MM.1S (cell line): ENCODE data around the gene ATXN2L.

Source experiments
- DNase-seq: peaks from one replicate; pipeline ENCODE4 v3.0.0-alpha.2; 2015
- H2AFZ ChIP-seq: fragments of 300-600 bp; sonication (generic); 2 replicates; pipeline ENCODE4 v1.6.0; 2016; ENCODE audit warnings: antibody characterized with exemption, low read length
- H3F3A ChIP-seq: fragments of 300-600 bp; sonication (generic); 2 replicates; pipeline ENCODE4 v1.6.1; 2016; ENCODE audit warnings: mild to moderate bottlenecking, antibody characterized with exemption, low read length, moderate library complexity, mixed read lengths; ENCODE audit not compliant: insufficient read depth
- H3K27ac ChIP-seq: fragments of 300-600 bp; sonication (generic); 2 replicates; pipeline ENCODE4 v1.5.1; 2016; ENCODE audit warnings: mild to moderate bottlenecking, low read length
- H3K27me3 ChIP-seq: fragments of 300-600 bp; sonication (generic); replicated peaks from 2 replicates; pipeline ENCODE4 v1.6.0; 2016; ENCODE audit warnings: low read length; ENCODE audit not compliant: insufficient read depth
- H3K36me3 ChIP-seq: fragments of 300-600 bp; sonication (generic); replicated peaks from 2 replicates; pipeline ENCODE4 v1.6.1; 2016; ENCODE audit warnings: mild to moderate bottlenecking, low read length, mixed read lengths; ENCODE audit not compliant: insufficient read depth
- H3K4me1 ChIP-seq: fragments of 300-600 bp; sonication (generic); 2 replicates; pipeline ENCODE4 v1.6.1; 2016; ENCODE audit warnings: low read length, mixed read lengths
- H3K4me2 ChIP-seq: fragments of 300-600 bp; sonication (generic); 2 replicates; pipeline ENCODE4 v1.6.0; 2016; ENCODE audit warnings: low read depth, low read length
- H3K4me3 ChIP-seq: fragments of 300-600 bp; sonication (generic); 2 replicates; pipeline ENCODE4 v1.5.1; 2016; ENCODE audit warnings: low read length, mixed read lengths
- H3K79me2 ChIP-seq: fragments of 300-600 bp; sonication (generic); 2 replicates; pipeline ENCODE4 v1.6.1; 2016; ENCODE audit warnings: mixed run types, low read length, mixed read lengths
- H3K9ac ChIP-seq: fragments of 300-600 bp; sonication (generic); 2 replicates; pipeline ENCODE4 v1.6.1; 2016; ENCODE audit warnings: low read length, mixed read lengths
- H3K9me2 ChIP-seq: fragments of 300-600 bp; sonication (generic); replicated peaks from 2 replicates; pipeline ENCODE4 v1.6.1; 2016; ENCODE audit warnings: mild to moderate bottlenecking, low read length, mixed read lengths; ENCODE audit not compliant: insufficient read depth
- H3K9me3 ChIP-seq: fragments of 300-600 bp; sonication (generic); replicated peaks from 2 replicates; pipeline ENCODE4 v1.6.1; 2016; ENCODE audit warnings: mild to moderate bottlenecking, low read length, mixed read lengths; ENCODE audit not compliant: insufficient read depth
- H4K20me1 ChIP-seq: fragments of 300-600 bp; sonication (generic); 2 replicates; pipeline ENCODE4 v1.6.1; 2016; ENCODE audit warnings: mild to moderate bottlenecking, low read length, moderate library complexity, mixed read lengths; ENCODE audit not compliant: insufficient read depth
- CTCF ChIP-seq: fragments of 300-600 bp; sonication (generic); IDR thresholded peaks from 2 replicates; pipeline ENCODE4 v1.5.1; 2016; ENCODE audit warnings: antibody characterized with exemption, low read length, mixed read lengths
- EZH2 ChIP-seq: fragments of 300-600 bp; sonication (generic); optimal IDR thresholded peaks from 2 replicates; pipeline ENCODE3; 2017; ENCODE audit warnings: low read depth, mild to moderate bottlenecking, antibody characterized with exemption, low read length, mixed read lengths
- EZH2phosphoT487 ChIP-seq: fragments of 300-600 bp; sonication (generic); IDR thresholded peaks from 2 replicates; pipeline ENCODE4 v1.6.1; 2018; ENCODE audit warnings: antibody characterized with exemption, low read length

The ATXN2L gene

GRCh38 chr16:28830531-28830930, 7.7 kb downstream of the ATXN2L start:
- Histone ChIP-seq H3K27ac (no peak overlapping the region), H3K4me3 (no peak overlapping the region), H3K9ac (no peak overlapping the region), H3K36me3 (peaks cover 63% of the 10 kb centered on the region), H3K79me2 (peaks cover 87% of the 10 kb centered on the region), H3K4me1 (no peaks in the 10 kb centered on the region), H3K27me3 (no peaks in the 10 kb centered on the region), H3K4me2 (no peak overlapping the region), H2AFZ (no peak overlapping the region), H3K9me3 (no peaks in the 10 kb centered on the region), H3K9me2 (no peaks in the 10 kb centered on the region), H3F3A (no peaks in the 10 kb centered on the region), H4K20me1 (peaks cover 6% of the 10 kb centered on the region; the same call in 1 of the 2 replicates)
- TF ChIP-seq EZH2phosphoT487, result no peak
- no peak for TF ChIP-seq CTCF
- TF ChIP-seq EZH2, result no peak
- DNase-seq, result no peak

- H4K20me1 ChIP-seq, result peaks cover 8% of the 10 kb centered on the region; the same call in 1 of the 2 replicates
- H3K79me2 ChIP-seq, result peaks cover 49% of the 10 kb centered on the region
- no peak overlapping the region for H3K27ac ChIP-seq
- H3K4me1 ChIP-seq, result no peaks in the 10 kb centered on the region
- H3K4me3 ChIP-seq, result no peak overlapping the region
- no peak overlapping the region for H3K4me2 ChIP-seq
- peaks cover 18% of the 10 kb centered on the region for H3F3A ChIP-seq
- no peak for TF ChIP-seq CTCF
- TF ChIP-seq EZH2, result no peak
- no peak for TF ChIP-seq EZH2phosphoT487
- H3K9me3 ChIP-seq, result no peaks in the 10 kb centered on the region
- peaks cover 44% of the 10 kb centered on the region for H3K36me3 ChIP-seq
- no peak overlapping the region for H3K9ac ChIP-seq
- no peaks in the 10 kb centered on the region for H3K9me2 ChIP-seq
- no peak for DNase-seq
- H3K27me3 ChIP-seq, result no peaks in the 10 kb centered on the region
- no peak overlapping the region for H2AFZ ChIP-seq
These were observed 11.6 kb downstream of the ATXN2L start for GRCh38 chr16:28834349-28834748.

GRCh38 chr16:28834873-28835863, 12.4 kb downstream of the ATXN2L start:
- H3K9me2 ChIP-seq, result no peaks in the 10 kb centered on the region
- peaks cover 36% of the 10 kb centered on the region for H3K36me3 ChIP-seq
- H3K4me3 ChIP-seq, result no peak overlapping the region
- no peak for DNase-seq
- peaks cover 41% of the 10 kb centered on the region for H3K79me2 ChIP-seq
- H4K20me1 ChIP-seq, result peaks cover 8% of the 10 kb centered on the region; the same call in 1 of the 2 replicates
- H2AFZ ChIP-seq, result no peak overlapping the region
- no peak overlapping the region for H3K9ac ChIP-seq
- H3K9me3 ChIP-seq, result no peaks in the 10 kb centered on the region
- H3K27ac ChIP-seq, result no peak overlapping the region
- H3K4me2 ChIP-seq, result no peak overlapping the region
- H3F3A ChIP-seq, result peaks cover 18% of the 10 kb centered on the region
- no peak for TF ChIP-seq EZH2
- no peak for TF ChIP-seq CTCF
- TF ChIP-seq EZH2phosphoT487, result no peak
- H3K4me1 ChIP-seq, result no peaks in the 10 kb centered on the region
- no peaks in the 10 kb centered on the region for H3K27me3 ChIP-seq
